IMR-90 (cell line): Measurements from ENCODE around the gene SLC4A4. TPM values are rescaled to one million over a fixed set of nuclear protein-coding genes. Genes with fewer than 3 reads are reported as not detected.

ENCODE experiments used
- ATAC-seq: fragments of 200-7000 bp; cut with Tn5 transposase; 2 replicates; pipeline ENCODE4 v1.9.1; 2020; ENCODE audit warnings: low read depth, mild to moderate bottlenecking, moderate library complexity
- BruUV-seq: library from RNA; stranded (reverse); fragments of 400-500 nt; replicated peaks from 2 replicates; lab custom pipeline; 2021; lab: Mats Ljungman, UMichigan
- CTCF ChIA-PET: fragments of 300-600 bp; formaldehyde crosslinking; extraction: SDS; loops from one replicate; lab custom pipeline; 2021; ENCODE audit warnings: antibody characterized with exemption; lab: Yijun Ruan, JAX
- POLR2A ChIA-PET: fragments of 300-600 bp; sonication (Branson Sonifier 250); formaldehyde crosslinking; loops from one replicate; lab custom pipeline; 2022; ENCODE audit warnings: antibody characterized with exemption; ENCODE audit not compliant: unreplicated experiment; lab: Charles Lee
- DNase-seq: peaks from one replicate; pipeline ENCODE4 v3.0.0; 2013
- H2AFZ ChIP-seq: replicated peaks from 2 replicates; pipeline ENCODE3; 2013; ENCODE audit warnings: low read length, mild to moderate bottlenecking; ENCODE audit not compliant: poor library complexity
- H2AK5ac ChIP-seq: 2 replicates; pipeline ENCODE4 v1.6.1; 2013; ENCODE audit warnings: low read depth, low read length, inconsistent platforms
- H2AK9ac ChIP-seq: replicated peaks from 2 replicates; pipeline ENCODE3; 2013; ENCODE audit warnings: mild to moderate bottlenecking, low read depth, low read length, moderate library complexity; ENCODE audit not compliant: poor library complexity
- H2BK120ac ChIP-seq: 2 replicates; pipeline ENCODE4 v1.6.1; 2013; ENCODE audit warnings: low read depth, low read length, inconsistent platforms
- H2BK15ac ChIP-seq: 3 replicates; pipeline ENCODE4 v1.6.1; 2013; ENCODE audit warnings: low read depth, low read length, inconsistent platforms
- H2BK20ac ChIP-seq: 2 replicates; pipeline ENCODE4 v1.6.1; 2013; ENCODE audit warnings: low read depth, mild to moderate bottlenecking, inconsistent platforms, low read length, moderate library complexity
- H2BK5ac ChIP-seq: 2 replicates; pipeline ENCODE4 v1.6.1; 2013; ENCODE audit warnings: mild to moderate bottlenecking, low read depth, low read length, inconsistent platforms; ENCODE audit not compliant: poor library complexity, severe bottlenecking
- H3K14ac ChIP-seq: replicated peaks from 2 replicates; pipeline ENCODE4 v1.6.1; 2013; ENCODE audit warnings: low read depth, low read length, inconsistent platforms
- H3K18ac ChIP-seq: 2 replicates; pipeline ENCODE4 v1.6.1; 2013; ENCODE audit warnings: low read depth, low read length, control low read depth
- H3K23ac ChIP-seq: 2 replicates; pipeline ENCODE4 v1.6.1; 2013; ENCODE audit warnings: low read depth, low read length, inconsistent platforms
- H3K27ac ChIP-seq: 2 replicates; pipeline ENCODE4 v1.5.1; 2013; ENCODE audit warnings: mild to moderate bottlenecking, control low read depth, low read length; ENCODE audit not compliant: insufficient read depth
- H3K27me3 ChIP-seq: 2 replicates; pipeline ENCODE4 v1.6.1; 2013; ENCODE audit warnings: low read length; ENCODE audit not compliant: control insufficient read depth, insufficient read depth
- H3K36me3 ChIP-seq: 2 replicates; pipeline ENCODE4 v1.6.1; 2013; ENCODE audit warnings: low read length, mixed read lengths; ENCODE audit not compliant: control insufficient read depth, insufficient read depth
- H3K4ac ChIP-seq: 2 replicates; pipeline ENCODE4 v1.6.1; 2013; ENCODE audit warnings: low read depth, low read length, inconsistent platforms
- H3K4me1 ChIP-seq: 2 replicates; pipeline ENCODE4 v1.6.1; 2013; ENCODE audit warnings: low read length, mixed read lengths; ENCODE audit not compliant: control insufficient read depth, insufficient read depth
- H3K4me2 ChIP-seq: 2 replicates; pipeline ENCODE4 v1.6.1; 2013; ENCODE audit warnings: low read depth, mild to moderate bottlenecking, control low read depth, low read length, moderate library complexity
- H3K4me3 ChIP-seq: 2 replicates; pipeline ENCODE4 v1.5.1; 2013; ENCODE audit warnings: low read depth, mild to moderate bottlenecking, control low read depth, low read length, moderate library complexity; ENCODE audit not compliant: insufficient read depth
- H3K56ac ChIP-seq: 2 replicates; pipeline ENCODE4 v1.6.1; 2013; ENCODE audit warnings: low read length, inconsistent platforms; ENCODE audit not compliant: insufficient read depth; ENCODE audit errors: extremely low read depth
- H3K79me1 ChIP-seq, 2 experiments: 2 replicates each; pipeline ENCODE4 v1.6.1; 2013; ENCODE audit warnings: low read length in 2 of 2, inconsistent platforms in 1 of 2, low read depth in 1 of 2
- H3K9ac ChIP-seq: 2 replicates; pipeline ENCODE4 v1.6.1; 2013; ENCODE audit warnings: low read depth, low read length, control low read depth
- H3K9me1 ChIP-seq: 2 replicates; pipeline ENCODE4 v1.6.1; 2013; ENCODE audit warnings: low read length, inconsistent platforms; ENCODE audit not compliant: insufficient read depth
- H3K9me3 ChIP-seq: 2 replicates; pipeline ENCODE4 v1.6.1; 2013; ENCODE audit warnings: low read length; ENCODE audit not compliant: control insufficient read depth, insufficient read depth
- H4K20me1 ChIP-seq: 2 replicates; pipeline ENCODE4 v1.6.1; 2013; ENCODE audit warnings: low read length, inconsistent platforms; ENCODE audit not compliant: insufficient read depth
- H4K5ac ChIP-seq: 2 replicates; pipeline ENCODE4 v1.6.1; 2013; ENCODE audit warnings: mild to moderate bottlenecking, low read depth, low read length, control low read depth
- H4K8ac ChIP-seq, 2 experiments: 2 replicates each; pipeline ENCODE4 v1.6.1; 2013; ENCODE audit warnings: low read depth in 2 of 2, low read length in 2 of 2, control low read depth in 1 of 2, inconsistent platforms in 1 of 2
- H4K91ac ChIP-seq: 2 replicates; pipeline ENCODE4 v1.6.1; 2013; ENCODE audit warnings: low read depth, low read length, inconsistent platforms; ENCODE audit not compliant: insufficient read depth
- BHLHE40 ChIP-seq: fragments of 150-350 bp; IDR thresholded peaks from 2 replicates; pipeline ENCODE4 v1.6.1; 2016; ENCODE audit warnings: mild to moderate bottlenecking, low read depth, low read length
- CEBPB ChIP-seq: IDR thresholded peaks from 2 replicates; pipeline ENCODE4 v1.6.1; 2012; ENCODE audit warnings: low read depth, low read length, improper control_type of control experiment
- CHD1 ChIP-seq: IDR thresholded peaks from 2 replicates; pipeline ENCODE4 v1.6.1; 2012; ENCODE audit warnings: low read depth, low read length, improper control_type of control experiment
- FOS ChIP-seq: fragments of 150-350 bp; IDR thresholded peaks from 2 replicates; pipeline ENCODE4 v1.6.1; 2016; ENCODE audit warnings: low read depth, low read length
- MAFK ChIP-seq: IDR thresholded peaks from 2 replicates; pipeline ENCODE4 v1.6.1; 2012; ENCODE audit warnings: low read depth, low read length, improper control_type of control experiment
- MAZ ChIP-seq: IDR thresholded peaks from 2 replicates; pipeline ENCODE4 v1.6.1; 2012; ENCODE audit warnings: low read depth, mild to moderate bottlenecking, low read length, improper control_type of control experiment, moderate library complexity, borderline replicate concordance
- MXI1 ChIP-seq: IDR thresholded peaks from 2 replicates; pipeline ENCODE4 v1.6.1; 2012; ENCODE audit warnings: low read depth, mild to moderate bottlenecking, low read length, moderate library complexity, borderline replicate concordance
- NFE2L2 ChIP-seq: fragments of 150-350 bp; IDR thresholded peaks from 2 replicates; pipeline ENCODE4 v1.6.1; 2016; ENCODE audit warnings: low read depth, mild to moderate bottlenecking, low read length
- POLR2A ChIP-seq: IDR thresholded peaks from 2 replicates; pipeline ENCODE4 v1.6.1; 2012; ENCODE audit warnings: mild to moderate bottlenecking, low read depth, low read length
- RAD21 ChIP-seq: IDR thresholded peaks from 2 replicates; pipeline ENCODE4 v1.6.1; 2012; ENCODE audit warnings: low read length, improper control_type of control experiment
- RCOR1 ChIP-seq: IDR thresholded peaks from 2 replicates; pipeline ENCODE4 v1.6.1; 2012; ENCODE audit warnings: mild to moderate bottlenecking, low read length, improper control_type of control experiment; ENCODE audit not compliant: insufficient replicate concordance
- RFX5 ChIP-seq: IDR thresholded peaks from 2 replicates; pipeline ENCODE4 v1.8.0; 2012; ENCODE audit warnings: low read depth, mild to moderate bottlenecking, low read length, moderate library complexity
- SMC3 ChIP-seq: fragments of 150-350 bp; IDR thresholded peaks from 2 replicates; pipeline ENCODE4 v1.6.1; 2016; ENCODE audit warnings: low read depth, mild to moderate bottlenecking, antibody characterized with exemption, low read length, moderate library complexity
- WGBS, 2 experiments: methylation state at CpG; one replicate each; pipeline versions ENCODE4 v1.1.5 to v1.1.7; 2013; ENCODE audit warnings: missing lambda C conversion rate in 2 of 2; ENCODE audit not compliant: insufficient read length in 1 of 2; ENCODE audit errors: extremely low coverage in 2 of 2; 5-methylcytosine and 5-hydroxymethylcytosine counted together
- dilution Hi-C: fragments of 300-500 bp; cut with HindIII; formaldehyde crosslinking; loops from one replicate; pipeline ENCODE4 v1.14.3; 2018; ENCODE audit warnings: low sequenced_read_pairs; ENCODE audit not compliant: unreplicated experiment
- in situ Hi-C: fragments of 300-500 bp; cut with MboI; formaldehyde crosslinking; loops from 3 replicates; pipeline ENCODE4 v1.14.3; 2019; ENCODE audit warnings: low sequenced_read_pairs, inconsistent platforms, mixed read lengths
- intact Hi-C: fragments of 100-400 bp; cut with micrococcal nuclease; formaldehyde crosslinking; loops from 2 replicates; pipeline ENCODE4 v1.10.0; 2022
- polyA plus RNA-seq, 3 experiments: library from polyadenylated mRNA; depleted of rRNA; stranded (reverse); fragments of >200 nt; gene quantifications; 2 replicates each; pipeline ENCODE4 v1.2.3, GENCODE V29; 2012; ENCODE audit warnings: low replicate concordance in 1 of 3
- total RNA-seq: library from RNA; depleted of rRNA; stranded (reverse); fragments of >200 nt; gene quantifications from 2 replicates; pipeline ENCODE4 v1.2.3, GENCODE V29; 2012
- TF ChIP-seq, protein P1 (sequence below): fragments of 150-350 bp; IDR thresholded peaks from 2 replicates; pipeline ENCODE4 v1.6.1; 2016; ENCODE audit warnings: low read depth, mild to moderate bottlenecking, low read length, moderate library complexity, borderline replicate concordance
- TF ChIP-seq, protein P2 (sequence below): fragments of 150-350 bp; IDR thresholded peaks from 2 replicates; pipeline ENCODE4 v1.6.1; 2017; ENCODE audit warnings: mild to moderate bottlenecking, antibody characterized with exemption, low read length, low read depth
- TF ChIP-seq, protein P3 (sequence below): conservative IDR thresholded peaks from 2 replicates; pipeline ENCODE4 v1.5.1; 2012; ENCODE audit warnings: mild to moderate bottlenecking, low read depth, low read length, improper control_type of control experiment

SLC4A4 gene
- total and polyA plus RNA-seq, 2 of the 4 experiments (the other 2 are of a cell fraction) = 5.6 to 16.8 TPM

DNA sequence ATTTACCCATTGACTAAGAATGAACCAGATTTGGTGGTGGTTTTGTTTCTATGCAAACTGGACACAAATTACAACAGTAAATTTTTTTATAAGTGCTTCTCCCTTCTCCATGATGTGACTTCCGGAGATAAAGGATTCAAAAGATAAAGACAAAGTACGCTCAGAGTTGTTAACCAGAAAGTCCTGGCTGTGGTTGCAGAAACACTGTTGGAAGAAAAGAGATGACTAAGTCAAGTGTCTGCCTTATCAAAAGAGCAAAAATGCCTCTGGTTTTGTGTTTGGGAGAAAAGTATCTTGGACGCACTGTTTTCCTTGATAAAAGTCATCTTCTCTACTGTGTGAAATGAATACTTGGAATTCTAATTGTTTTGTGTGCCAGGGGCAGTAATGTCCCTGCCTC, 231.7 kb downstream of the SLC4A4 start:
- H3K27me3 ChIP-seq = no peaks in the 10 kb centered on the region
- ChIA-PET POLR2A (no interaction called here), CTCF (no interaction called here)
- H4K20me1 ChIP-seq = no peaks in the 10 kb centered on the region
- no peak overlapping the region for H2BK15ac ChIP-seq
- no peaks in the 10 kb centered on the region; the same call in 1 of the 2 replicates for H3K9me1 ChIP-seq
- dilution Hi-C loops = no loop called here
- H3K4ac ChIP-seq = no peak overlapping the region
- no peak overlapping the region for H4K91ac ChIP-seq
- H3K9ac ChIP-seq = no peak overlapping the region
- H2BK20ac ChIP-seq = no peak overlapping the region
- no peak overlapping the region for H3K18ac ChIP-seq
- H2AFZ ChIP-seq = no peak overlapping the region
- no peak overlapping the region for H3K27ac ChIP-seq
- no peak overlapping the region for H2AK5ac ChIP-seq
- DNase-seq = peak; percentile 17
- H2BK5ac ChIP-seq = no peak overlapping the region
- no peak overlapping the region for H3K14ac ChIP-seq
- no peak overlapping the region for H3K4me3 ChIP-seq
- no CpG with 5 or more reads among the region's 3 CpGs for WGBS, 2 experiments
- no peaks in the 10 kb centered on the region for H3K79me1 ChIP-seq
- H2BK120ac ChIP-seq = no peak overlapping the region
- TF ChIP-seq NFE2L2 (no peak), RAD21 (no peak), MAZ (no peak), SMC3 (no peak), CHD1 (no peak), MAFK (no peak), CEBPB (no peak), RCOR1 (no peak), BHLHE40 (no peak), POLR2A (no peak), FOS (no peak), RFX5 (no peak), MXI1 (no peak)
- TF ChIP-seq, protein P1, sequence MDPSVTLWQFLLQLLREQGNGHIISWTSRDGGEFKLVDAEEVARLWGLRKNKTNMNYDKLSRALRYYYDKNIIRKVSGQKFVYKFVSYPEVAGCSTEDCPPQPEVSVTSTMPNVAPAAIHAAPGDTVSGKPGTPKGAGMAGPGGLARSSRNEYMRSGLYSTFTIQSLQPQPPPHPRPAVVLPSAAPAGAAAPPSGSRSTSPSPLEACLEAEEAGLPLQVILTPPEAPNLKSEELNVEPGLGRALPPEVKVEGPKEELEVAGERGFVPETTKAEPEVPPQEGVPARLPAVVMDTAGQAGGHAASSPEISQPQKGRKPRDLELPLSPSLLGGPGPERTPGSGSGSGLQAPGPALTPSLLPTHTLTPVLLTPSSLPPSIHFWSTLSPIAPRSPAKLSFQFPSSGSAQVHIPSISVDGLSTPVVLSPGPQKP = no peak
- TF ChIP-seq, protein P2, sequence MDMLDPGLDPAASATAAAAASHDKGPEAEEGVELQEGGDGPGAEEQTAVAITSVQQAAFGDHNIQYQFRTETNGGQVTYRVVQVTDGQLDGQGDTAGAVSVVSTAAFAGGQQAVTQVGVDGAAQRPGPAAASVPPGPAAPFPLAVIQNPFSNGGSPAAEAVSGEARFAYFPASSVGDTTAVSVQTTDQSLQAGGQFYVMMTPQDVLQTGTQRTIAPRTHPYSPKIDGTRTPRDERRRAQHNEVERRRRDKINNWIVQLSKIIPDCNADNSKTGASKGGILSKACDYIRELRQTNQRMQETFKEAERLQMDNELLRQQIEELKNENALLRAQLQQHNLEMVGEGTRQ = no peak
- TF ChIP-seq, protein P3, sequence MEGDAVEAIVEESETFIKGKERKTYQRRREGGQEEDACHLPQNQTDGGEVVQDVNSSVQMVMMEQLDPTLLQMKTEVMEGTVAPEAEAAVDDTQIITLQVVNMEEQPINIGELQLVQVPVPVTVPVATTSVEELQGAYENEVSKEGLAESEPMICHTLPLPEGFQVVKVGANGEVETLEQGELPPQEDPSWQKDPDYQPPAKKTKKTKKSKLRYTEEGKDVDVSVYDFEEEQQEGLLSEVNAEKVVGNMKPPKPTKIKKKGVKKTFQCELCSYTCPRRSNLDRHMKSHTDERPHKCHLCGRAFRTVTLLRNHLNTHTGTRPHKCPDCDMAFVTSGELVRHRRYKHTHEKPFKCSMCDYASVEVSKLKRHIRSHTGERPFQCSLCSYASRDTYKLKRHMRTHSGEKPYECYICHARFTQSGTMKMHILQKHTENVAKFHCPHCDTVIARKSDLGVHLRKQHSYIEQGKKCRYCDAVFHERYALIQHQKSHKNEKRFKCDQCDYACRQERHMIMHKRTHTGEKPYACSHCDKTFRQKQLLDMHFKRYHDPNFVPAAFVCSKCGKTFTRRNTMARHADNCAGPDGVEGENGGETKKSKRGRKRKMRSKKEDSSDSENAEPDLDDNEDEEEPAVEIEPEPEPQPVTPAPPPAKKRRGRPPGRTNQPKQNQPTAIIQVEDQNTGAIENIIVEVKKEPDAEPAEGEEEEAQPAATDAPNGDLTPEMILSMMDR = no peak
- peaks cover 14% of the 10 kb centered on the region for H3K36me3 ChIP-seq
- in situ Hi-C loops = loop anchor here (25.0 kb wide), 3 partner anchors 533 to 933 kb away; partner anchors contain the start of gene ENAM
- intact Hi-C loops = no loop called here
- H4K8ac ChIP-seq = no peak overlapping the region
- no TSS peak for BruUV-seq
- no peak overlapping the region for H2AK9ac ChIP-seq
- no peak for ATAC-seq
- H4K5ac ChIP-seq = no peak overlapping the region
- no peak overlapping the region for H3K56ac ChIP-seq
- H3K4me1 ChIP-seq = peaks cover 2% of the 10 kb centered on the region; the same call in 1 of the 2 replicates
- H3K4me2 ChIP-seq = no peak overlapping the region
- H3K9me3 ChIP-seq = no peaks in the 10 kb centered on the region
- H3K23ac ChIP-seq = no peak overlapping the region
